ENCODE data around the gene TPCN2.

TPCN2 gene

DNA sequence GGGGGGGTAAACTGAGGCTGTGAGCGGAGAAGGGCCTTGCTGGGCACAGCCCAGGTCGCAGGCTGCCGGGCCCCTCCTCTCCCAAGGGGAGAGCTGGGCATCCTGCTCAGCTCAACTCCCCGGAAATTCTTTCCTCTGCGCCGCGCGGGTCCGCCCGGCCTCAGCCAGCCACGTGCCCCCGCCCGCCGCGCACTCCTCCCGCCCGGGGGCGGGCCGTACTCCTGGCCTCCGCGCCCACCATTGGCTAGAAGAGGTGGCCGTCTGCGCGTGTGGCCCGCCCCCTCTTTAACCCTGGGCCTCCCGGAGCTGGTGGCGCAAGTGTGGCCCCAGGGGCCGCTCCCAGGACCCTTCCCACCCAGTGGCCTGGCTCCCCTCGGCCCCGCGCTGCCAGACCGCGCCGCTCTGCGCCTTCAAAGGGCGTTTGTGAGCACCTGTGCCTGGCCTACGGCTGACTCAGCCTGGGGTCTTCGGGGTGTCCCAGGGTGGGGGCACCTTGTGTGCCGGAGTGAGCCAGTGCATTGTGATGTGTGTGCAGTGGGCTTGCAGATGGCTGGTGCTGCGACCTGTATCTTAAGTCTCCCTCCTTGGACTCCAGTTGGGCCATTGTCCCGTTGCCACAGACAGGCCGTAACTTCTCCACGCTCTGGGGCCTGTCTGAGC is 37.6 kb upstream of the TPCN2 start:
- DNase-seq (ENCODE audit: low read depth) = no peak

DNA sequence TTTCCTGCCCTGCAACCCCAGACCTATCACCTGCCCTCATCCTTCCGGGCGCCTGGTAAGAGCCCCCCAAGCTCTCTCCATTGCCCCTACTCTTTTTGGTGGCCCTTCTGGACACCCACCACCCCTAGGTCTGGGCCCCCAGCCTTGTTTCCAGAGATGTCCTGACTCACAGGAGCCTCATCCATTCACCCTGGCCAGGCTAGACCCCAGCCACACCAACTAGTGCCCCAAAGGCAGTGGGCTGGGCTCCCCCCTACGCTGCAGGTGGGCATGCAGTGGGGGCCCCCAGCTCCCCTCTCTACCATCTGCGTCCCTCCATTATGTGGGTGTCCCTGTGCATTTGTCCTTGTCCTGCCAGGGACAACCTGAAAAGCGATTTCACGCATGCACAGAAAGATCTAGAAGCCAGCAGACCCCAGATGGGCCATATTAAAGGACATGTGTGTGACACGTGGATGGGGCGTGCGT is 37.1 kb upstream of the TPCN2 start:
- DNase-seq (ENCODE audit: low read depth) = no peak

DNA sequence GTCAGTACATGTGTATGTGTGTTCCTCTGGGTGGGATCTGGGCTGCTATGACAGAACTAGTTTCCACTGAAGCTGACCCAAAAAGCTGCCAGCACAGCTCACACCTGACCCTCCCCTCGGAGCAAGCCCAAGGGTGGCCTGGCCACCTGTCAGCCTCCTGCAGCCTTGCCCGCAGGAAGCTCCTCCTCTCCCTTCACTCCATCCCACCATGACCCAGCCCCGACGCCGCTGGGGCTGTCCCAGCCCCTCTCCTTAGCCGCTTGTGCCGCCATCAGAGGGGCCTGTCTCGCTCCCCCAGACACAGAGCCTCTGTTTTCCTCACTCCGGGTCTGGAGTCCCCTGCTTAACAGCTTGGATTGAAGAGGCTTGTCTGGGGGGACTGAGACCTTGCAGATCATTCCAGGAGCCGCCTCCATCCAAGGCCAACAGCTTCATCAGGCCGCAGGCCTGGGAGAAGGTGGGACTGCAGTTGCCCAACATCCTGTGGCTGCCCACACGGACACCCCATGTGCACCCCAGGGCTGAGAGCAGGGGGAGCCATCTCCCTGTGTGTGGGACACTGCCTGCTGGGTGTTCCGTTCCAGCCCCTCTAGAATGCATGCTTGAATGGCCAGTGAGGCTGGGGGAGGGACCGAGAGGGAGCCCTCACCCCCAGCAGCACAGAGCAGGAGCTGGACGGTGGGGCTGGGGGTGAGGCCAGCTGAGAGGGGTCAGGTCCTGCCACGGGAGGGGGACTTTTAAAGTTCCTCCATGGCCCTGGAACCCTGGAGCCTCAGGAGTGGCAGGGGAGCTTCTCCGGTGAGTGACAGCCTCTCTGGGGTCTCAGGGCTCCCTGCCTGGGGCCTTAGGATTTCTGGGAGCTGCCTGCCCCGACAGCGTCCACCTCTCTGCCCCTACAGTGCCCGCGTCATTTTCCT is 36.4 kb upstream of the TPCN2 start:
- no peak for DNase-seq (ENCODE audit: low read depth)

DNA sequence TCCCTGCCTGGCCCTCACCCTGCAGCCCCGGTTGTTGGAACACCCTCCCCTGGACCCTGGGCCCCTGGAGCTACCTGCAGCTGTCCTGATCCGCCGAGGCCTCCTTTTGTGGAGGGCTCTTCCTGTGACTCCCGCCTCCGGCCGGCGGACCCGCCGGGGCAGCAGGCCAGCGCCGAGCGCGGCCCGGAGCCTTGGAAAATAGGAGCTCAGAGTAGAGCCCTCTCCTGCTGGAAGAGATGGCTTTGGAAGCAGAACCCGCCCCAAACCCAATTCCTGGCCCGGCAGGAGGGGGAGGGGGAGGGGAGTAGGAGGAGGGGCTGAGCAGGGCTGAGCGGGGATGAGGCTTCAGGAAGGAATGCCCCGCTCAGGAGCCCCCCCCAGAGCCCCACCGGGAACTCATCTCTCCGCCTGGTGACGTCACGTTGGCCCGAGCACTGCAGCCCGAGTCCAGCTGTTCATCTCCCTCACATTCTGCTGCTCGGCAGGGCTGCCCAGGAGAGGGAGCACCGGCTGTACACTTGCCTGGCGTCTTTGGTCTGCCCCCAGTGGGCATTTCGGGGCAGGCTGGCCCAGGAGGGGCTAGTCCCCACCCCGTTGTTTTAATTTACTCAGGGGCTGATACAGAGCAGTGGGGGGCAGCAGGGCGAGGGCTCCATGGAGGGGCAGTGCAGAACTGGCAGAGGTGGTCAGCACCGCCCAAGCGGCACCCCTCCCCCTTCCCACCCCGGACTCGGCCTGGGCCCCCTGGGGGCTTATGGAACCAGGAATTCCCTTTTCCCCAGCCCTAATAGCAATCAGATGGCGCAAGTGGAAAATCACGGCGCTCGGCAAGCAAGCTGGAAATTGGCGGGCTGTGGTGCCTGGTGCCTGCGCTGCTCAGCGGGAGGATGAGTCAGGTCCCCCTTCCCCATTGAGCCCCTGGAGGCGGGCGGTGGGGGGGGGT is 35.5 kb upstream of the TPCN2 start, which contains the start of gene MRGPRF:
Gene MRGPRF, minus strand, starts transcription at position 238 of the 943 bp plus-strand sequence. CDS start 3,345 bp downstream, outside the sequence.
- DNase-seq (ENCODE audit: low read depth) = no peak

DNA sequence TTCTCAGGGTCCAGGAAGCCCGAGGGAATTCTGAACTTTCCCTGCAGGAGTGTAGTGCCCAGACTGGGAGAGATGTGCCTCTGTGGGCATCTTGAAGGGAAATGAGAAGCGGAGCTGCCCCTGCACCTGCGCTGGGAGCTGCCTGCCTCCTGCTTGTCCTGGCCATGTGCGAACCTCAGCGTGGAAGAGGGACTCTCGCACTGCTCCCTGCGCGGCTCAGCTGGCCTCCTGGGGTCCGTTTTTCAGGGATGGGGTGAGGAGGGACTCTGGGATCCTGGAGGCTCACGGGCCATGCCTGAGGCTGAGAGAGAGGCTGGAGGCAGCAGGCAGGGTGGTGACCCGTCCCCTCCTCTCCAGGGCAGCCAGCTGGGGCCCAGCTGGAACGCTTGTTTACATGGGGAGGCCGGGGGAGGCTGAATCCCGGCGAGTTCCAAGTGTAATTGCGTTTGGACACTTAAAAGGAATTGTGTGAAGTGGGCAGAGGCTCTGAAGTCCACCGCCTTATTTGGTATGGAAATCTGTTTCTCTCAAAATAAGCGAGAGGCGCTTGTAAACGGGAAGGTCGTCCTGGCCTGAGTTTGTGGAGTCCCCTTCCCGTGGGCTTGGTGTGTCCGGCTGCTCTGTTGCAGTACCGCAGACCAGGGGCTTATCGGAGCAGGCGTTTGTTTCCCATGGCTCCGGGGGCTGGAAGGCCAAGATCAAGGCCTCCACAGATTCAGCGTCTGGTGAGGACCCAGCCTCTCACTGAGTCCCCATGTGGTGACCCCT is 34.5 kb upstream of the TPCN2 start:
- no peak for DNase-seq (ENCODE audit: low read depth)

DNA sequence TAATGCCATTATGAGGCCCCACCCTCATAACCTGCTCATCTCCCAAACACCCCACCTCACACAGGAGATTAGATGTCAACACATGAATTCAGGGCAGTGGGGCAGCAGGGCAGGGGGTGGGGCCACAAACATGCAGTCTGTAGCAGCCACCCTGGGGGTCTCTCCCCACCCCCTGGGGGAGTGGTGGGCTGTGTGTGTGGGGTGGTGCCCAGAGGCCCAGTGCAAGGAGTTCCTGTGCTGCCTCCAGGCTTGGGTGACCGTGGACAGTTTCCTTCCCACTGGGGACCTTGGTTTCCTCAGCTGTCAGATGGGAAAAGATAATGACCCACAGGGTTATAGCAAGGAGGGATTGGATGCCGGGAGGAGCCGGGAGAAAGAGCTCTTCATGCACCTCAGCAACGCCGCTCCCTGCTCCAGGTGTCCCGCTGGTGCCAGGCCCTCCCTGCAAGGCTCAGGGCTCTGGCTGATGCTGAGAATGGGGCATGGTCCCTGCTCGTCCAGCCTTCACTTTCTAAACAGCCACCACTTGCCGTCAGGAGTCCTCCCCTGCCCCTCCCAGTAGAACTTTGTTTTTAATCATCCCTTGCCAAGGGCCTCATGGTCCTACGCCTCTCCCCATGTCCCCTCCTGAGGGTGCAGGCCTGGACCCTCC is 33.7 kb upstream of the TPCN2 start:
- no peak for DNase-seq (ENCODE audit: low read depth)

DNA sequence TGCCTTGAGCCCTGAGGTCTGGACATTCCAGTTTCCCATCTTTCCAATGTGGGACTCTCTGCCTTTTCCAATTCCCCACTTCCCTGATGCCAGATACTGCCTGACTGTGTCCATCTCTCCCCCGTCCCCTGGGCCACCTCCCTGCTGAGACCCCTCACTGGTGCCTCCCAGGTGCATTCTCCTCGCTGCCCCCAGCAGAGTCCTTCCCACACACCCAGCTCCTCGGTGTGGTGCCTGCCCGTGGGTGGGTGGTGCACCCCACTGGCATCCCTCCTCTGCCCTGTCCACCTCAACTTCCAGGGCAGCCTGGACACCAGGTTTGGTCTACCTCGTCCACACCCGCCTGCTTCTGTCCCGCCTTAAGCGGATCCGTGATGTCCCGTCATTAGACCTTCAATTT is 30.8 kb upstream of the TPCN2 start:
- DNase-seq (ENCODE audit: low read depth) = no peak

DNA sequence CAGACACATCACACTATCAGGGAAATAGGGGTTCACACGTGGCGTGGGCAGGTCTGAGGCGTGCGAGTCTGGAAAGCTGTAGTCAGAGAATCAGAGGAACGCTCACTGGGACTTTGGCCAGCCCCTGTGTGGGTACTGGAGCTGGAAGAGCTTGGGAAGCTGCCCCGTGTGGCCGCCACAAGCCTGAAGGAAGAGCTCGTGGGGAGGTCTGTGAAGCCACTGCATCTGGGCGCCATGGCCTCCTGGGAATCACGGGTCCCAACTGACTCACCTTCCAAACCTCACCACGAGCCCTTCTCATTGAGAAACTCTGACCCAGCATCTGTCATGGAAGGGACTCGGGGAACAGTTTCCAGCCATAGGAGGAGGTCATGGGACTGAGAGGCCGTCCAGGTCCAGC is 29.8 kb upstream of the TPCN2 start:
- peak; percentile 68 for DNase-seq (ENCODE audit: low read depth)

DNA sequence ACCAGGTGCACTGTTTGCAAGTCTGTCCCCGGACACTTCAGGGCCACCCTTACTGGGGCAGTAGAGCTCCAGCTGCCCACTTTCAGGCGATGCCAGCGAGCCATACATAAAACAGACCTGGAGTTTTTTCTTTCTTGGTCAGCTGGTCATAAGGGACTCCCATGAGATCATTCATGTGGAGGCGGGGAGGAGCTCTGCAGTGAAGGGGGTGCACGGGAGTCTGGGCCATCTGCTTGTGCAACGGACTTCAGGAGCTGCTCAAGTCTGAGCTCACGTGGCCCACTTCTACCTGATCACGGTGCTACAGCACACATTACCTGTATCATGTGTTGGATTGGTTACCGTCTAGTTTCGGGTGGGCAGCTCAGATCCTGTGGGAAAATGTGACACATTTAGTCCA is 26.5 kb upstream of the TPCN2 start:
- DNase-seq (ENCODE audit: low read depth) = no peak

DNA sequence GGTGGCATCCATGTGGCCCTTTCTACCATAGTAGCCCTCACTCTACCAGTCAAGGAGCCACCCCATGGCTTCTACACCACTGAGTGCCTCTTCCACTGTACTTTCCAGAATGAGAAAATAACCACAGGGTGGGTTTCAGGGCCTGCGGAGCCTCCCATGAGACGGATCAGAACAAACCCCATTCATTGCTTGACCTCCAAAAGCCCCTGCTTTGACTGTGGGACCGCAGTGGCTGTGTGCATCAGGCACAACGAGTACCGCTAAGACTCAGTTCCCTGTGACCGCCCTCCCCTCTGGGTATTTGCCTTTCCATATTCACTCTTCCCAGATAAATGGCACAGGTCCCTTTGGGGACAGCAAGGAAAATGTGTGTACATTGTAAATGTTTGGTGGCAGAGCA is 24.2 kb upstream of the TPCN2 start:
- no peak for DNase-seq (ENCODE audit: low read depth)

DNA sequence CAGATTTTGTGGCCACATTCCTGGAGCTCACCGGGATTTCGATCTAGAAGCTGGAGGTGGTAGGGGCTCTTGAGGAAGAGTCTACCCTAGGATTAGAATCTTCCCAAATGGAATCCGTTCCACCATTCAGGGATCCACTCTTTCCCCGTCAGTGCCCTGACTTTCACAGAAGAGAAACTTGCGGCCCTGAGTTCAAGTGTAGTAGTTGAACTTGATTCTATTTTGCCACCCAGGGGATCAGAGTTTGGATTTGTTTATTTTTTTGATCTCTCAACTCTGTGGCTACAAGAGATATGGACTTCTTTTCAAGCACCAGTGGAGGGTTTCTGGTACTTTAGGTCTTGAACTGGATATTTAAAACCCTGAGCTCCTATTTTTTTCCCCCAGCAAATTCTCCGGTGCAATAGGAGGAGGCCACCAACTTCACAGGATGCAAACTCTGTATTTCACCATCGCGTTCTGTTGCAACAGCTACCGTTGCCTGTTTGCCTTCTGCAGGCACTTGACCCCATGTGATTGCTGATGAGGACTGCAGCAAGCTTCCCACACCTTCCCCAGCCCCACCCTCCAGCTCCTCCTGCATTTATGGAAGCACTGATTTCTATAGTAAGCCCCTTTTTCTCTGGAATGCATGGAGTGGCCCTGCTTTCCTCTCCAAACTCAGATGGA is 20.9 kb upstream of the TPCN2 start:
- no peak for DNase-seq (ENCODE audit: low read depth)

DNA sequence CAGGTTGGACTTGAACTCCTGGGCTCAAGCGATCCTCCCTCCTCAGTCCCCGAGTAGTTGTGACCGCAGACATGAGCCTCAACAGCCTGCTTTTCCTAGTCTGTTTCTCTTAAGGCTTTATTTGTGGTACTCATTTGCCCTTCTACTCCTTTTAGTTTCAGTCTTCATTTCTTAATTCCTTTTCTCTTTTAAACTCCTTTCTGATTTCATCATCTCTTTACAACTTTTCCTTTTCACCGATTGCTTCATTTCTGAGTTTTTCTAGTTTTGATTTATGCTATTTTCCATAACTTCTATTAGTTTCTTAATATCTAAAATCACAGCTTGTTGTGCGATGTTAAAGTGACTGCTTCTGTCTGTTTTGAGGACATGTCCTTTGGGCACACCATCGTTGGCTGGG is 18.4 kb upstream of the TPCN2 start:
- DNase-seq (ENCODE audit: low read depth) = no peak

DNA sequence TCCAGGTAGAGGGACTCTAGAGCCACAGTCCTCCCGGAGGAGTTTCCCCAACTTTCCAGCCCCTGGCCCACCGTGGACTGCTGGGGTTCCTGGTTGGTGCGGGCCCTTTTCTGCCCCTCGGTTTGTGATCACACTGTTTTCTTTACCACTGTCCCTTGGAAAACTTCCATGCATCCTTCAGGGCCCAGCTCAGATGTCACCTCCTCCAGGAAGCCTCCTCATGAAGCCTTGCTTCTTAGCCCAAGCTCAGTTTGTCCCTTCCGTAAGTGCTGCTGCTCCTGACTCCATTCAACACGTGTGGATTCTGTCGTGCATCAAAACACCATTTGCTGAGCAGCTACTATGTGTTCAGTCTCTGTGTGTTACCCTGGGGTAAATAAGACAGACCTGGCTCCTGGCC is 15.9 kb upstream of the TPCN2 start:
- DNase-seq (ENCODE audit: low read depth) = no peak

DNA sequence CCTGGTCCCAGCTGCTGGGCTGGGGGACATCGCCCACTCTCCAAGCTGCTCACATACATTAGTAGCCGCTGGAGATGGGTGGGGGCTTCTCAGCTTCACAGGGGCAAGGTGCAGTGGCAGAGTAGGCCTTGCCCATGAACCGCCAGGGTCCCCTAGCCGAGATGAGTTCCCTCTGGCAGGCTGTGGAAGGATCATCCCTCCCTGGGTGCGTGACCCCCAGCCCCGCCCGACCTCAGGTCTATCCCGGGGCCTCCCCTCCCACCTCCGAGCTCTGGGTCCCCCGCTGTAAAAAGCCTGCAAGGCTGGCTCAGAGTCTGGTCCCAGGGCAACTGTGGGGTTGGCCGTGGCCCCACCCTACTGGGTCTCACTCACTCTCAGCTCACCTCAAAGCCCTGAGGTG is 15.3 kb upstream of the TPCN2 start:
- DNase-seq (ENCODE audit: low read depth) = no peak

DNA sequence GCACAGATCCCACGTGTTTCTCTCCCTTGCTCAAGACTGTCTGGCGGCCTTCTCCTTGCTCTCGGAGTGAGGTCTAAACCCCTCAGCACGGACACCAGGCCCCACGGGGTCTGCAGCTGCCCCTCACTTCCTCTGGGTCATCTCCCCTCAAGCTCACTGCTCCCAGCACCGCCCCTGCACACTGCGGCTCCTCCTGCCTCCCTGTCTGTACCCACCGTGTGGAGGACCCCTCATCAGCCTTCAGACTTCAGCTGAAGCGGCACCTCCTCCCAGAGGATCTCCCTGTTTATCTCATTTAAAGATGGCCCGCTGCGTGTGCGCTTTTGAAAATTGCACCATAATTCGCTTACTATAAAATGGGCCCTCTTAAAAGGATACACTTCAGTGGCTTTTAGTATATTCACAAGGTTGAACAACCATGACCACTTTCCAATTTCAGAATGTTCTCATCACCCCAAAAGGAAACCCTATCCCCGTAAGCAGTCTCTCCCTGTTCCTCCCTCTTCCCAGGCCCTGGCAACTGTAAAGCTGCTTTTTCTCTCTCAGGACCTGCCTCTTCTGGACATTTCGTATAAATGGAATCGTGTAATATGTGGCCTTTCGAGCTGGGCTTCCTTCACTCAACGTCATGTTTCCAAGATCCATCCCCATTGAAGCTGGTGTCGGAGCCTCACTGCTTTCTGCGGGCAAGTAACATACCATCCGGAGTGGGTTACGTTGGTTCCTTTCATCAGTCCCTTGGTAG is 14.4 kb upstream of the TPCN2 start:
- no peak for DNase-seq (ENCODE audit: low read depth)

DNA sequence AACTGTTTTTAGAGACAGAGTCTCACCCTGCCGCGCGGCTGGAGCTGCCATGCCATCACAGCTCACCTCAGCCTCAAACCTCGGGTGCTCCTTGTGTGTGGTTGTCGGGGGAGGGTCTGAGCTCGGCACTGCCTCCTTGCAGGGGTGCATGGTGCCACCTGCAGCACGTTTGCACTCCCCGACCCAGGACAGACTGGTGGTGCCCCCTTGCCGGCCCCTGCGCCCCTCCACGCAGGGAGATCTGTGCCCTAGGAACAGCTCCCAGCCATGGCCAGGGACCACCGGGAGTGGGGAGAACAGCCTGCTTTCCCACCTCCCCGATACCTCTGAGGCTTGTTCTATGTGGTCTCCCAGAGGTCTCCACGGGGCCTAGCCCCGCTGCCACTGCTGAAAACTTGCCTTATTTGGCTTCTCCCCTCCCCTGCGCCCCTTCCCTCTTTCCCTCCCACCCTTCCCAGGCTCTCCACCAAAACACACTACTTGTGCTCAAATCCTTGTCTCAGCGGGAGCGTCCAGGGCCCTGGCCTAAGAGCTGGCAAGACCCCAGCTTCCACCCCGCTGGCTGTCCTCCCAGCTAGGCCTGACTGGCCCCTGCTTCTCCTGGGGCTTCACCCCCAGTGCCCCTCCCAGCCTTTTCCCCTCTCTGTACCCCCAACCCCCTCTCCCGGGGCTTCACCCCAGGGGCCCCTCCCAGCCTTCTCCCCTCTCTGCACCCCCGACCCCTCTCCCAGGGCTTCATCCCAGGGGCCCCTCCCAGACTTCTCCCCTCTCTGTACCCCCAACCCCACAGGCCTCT is 13.4 kb upstream of the TPCN2 start:
- no peak for DNase-seq (ENCODE audit: low read depth)

DNA sequence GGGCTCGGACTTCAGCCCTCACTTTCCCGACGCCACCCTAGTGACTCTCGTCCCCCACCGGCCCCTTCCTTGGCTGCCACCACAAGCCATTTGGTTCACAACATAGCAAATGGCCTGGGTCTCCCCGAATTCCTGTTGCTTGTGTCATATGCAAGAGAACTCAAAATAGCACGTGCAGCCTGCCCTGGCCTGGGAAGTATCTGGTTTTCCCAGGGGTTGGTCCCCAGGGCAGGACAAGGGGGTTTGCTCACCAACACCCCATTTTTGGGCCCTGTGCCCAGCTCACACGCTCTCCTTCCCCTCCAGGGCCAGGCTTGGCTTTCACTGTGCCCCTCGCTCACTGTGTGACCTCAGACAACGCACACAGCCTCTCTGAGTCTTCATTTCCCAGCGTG is 12.8 kb upstream of the TPCN2 start:
- DNase-seq (ENCODE audit: low read depth) = no peak

DNA sequence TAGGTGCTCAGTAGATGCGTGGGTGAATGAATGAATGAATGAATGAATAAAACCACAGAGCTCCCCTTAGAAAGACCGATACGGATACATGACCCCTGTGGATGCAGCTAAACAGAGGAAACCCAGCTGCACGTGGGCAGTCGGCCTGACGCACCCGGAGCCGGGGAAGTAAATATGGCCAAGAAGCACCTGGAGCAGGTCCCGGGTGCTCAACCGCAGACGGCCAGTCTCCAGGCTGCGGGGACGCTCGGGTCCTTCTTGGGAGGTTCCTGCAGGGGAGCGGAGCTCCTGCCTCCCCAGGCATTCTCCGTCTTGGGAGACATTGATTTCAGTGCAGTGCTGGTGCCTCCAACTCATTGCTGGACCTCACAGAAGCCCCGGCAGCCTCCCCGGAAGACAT is 11.7 kb upstream of the TPCN2 start:
- DNase-seq (ENCODE audit: low read depth) = no peak

DNA sequence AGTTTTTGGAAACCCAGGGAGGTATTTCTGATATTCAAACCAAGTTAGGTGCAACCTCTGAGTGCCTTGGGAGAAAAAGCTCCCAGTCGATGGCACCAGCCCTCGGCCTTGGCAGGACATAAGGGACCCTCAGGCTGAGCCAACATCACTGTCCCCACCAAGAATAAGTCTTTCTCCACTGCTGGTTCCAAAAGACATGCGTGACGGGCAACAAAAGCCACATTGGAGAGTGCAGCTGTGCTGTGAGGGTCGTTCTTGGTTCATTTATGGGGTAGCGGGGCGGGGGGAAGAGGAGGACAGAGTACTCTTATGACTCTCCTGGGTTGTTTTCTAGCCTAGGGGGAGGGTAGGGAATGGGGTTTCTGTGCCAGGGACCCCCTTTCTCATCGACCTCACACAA is 11.2 kb upstream of the TPCN2 start:
- no peak for DNase-seq (ENCODE audit: low read depth)

Measured in GM04503 (cell line).